H1 (cell line): ENCODE data around the gene ZNF738. TPM values are rescaled to one million over a fixed set of nuclear protein-coding genes. Genes with fewer than 3 reads are reported as not detected.

Experiments
- CTCF ChIA-PET: fragments of 300-600 bp; sonication (Branson Sonifier 250); formaldehyde crosslinking; loops from one replicate; lab custom pipeline; 2021; ENCODE audit not compliant: partially characterized antibody; lab: Charles Lee
- POLR2A ChIA-PET: fragments of 300-600 bp; sonication (Branson Sonifier 250); formaldehyde crosslinking; loops from one replicate; lab custom pipeline; 2021; ENCODE audit warnings: inconsistent platforms; ENCODE audit not compliant: partially characterized antibody; lab: Charles Lee
- DNase-seq, 2 experiments: peaks; one replicate each; pipeline versions ENCODE4 v3.0.0 to v3.0.0-alpha.2; 2010 to 2022; ENCODE audit warnings: low spot score in 2 of 2, low read depth in 1 of 2, mixed read lengths in 1 of 2
- FAIRE-seq: peaks from 2 replicates; lab custom pipeline; 2011; peaks lifted over from hg19 to GRCh38; lab: Jason Lieb, UNC
- H2AFZ ChIP-seq: 2 replicates; pipeline ENCODE4 v1.8.1; 2012; ENCODE audit warnings: low read length, inconsistent platforms
- H2AK5ac ChIP-seq: 2 replicates; pipeline ENCODE4 v1.6.1; 2013; ENCODE audit warnings: low read depth, low read length
- H2BK120ac ChIP-seq: replicated peaks from 2 replicates; pipeline ENCODE3; 2013; ENCODE audit warnings: low read depth, low read length, inconsistent platforms
- H2BK12ac ChIP-seq: 2 replicates; pipeline ENCODE4 v1.6.1; 2013; ENCODE audit warnings: low read depth, low read length
- H2BK15ac ChIP-seq: 2 replicates; pipeline ENCODE4 v1.6.1; 2013; ENCODE audit warnings: low read length
- H2BK20ac ChIP-seq: 2 replicates; pipeline ENCODE4 v1.6.1; 2013; ENCODE audit warnings: low read length
- H2BK5ac ChIP-seq: 2 replicates; pipeline ENCODE4 v1.6.1; 2013; ENCODE audit warnings: low read depth, low read length
- H3K14ac ChIP-seq: 2 replicates; pipeline ENCODE4 v1.6.1; 2013; ENCODE audit warnings: inconsistent platforms; ENCODE audit not compliant: insufficient read length
- H3K18ac ChIP-seq: 2 replicates; pipeline ENCODE4 v1.6.1; 2013; ENCODE audit warnings: low read length; ENCODE audit errors: extremely low read depth
- H3K23ac ChIP-seq: 2 replicates; pipeline ENCODE4 v1.6.1; 2013; ENCODE audit warnings: inconsistent platforms; ENCODE audit not compliant: insufficient read length
- H3K23me2 ChIP-seq: 2 replicates; pipeline ENCODE4 v1.6.1; 2013; ENCODE audit warnings: low read depth, low read length
- H3K27ac ChIP-seq: 2 replicates; pipeline ENCODE4 v1.6.1; 2011; ENCODE audit warnings: low read depth, low read length, inconsistent platforms
- H3K27me3 ChIP-seq, 4 experiments: replicated peaks in 1 of 4; 1 replicate in 1 of 4; 2 replicates in 3 of 4; pipeline versions ENCODE4 v1.6.1 to v1.8.1; 2011 to 2013; ENCODE audit warnings: low read length in 3 of 4, mild to moderate bottlenecking in 3 of 4, inconsistent platforms in 2 of 4, mixed read lengths in 2 of 4, moderate library complexity in 1 of 4; ENCODE audit not compliant: control insufficient read depth in 3 of 4, insufficient read depth in 3 of 4; ENCODE audit errors: extremely low read depth in 1 of 4
- H3K36me3 ChIP-seq, 4 experiments: 2 replicates each; pipeline versions ENCODE4 v1.6.1 to v1.8.1; 2011 to 2013; ENCODE audit warnings: mild to moderate bottlenecking in 4 of 4, low read length in 3 of 4, moderate library complexity in 2 of 4, control low read depth in 1 of 4, inconsistent platforms in 1 of 4; ENCODE audit not compliant: insufficient read depth in 4 of 4, control insufficient read depth in 2 of 4
- H3K4ac ChIP-seq: replicated peaks from 2 replicates; pipeline ENCODE3; 2013; ENCODE audit warnings: low read length, low read depth, mixed read lengths, inconsistent platforms; ENCODE audit not compliant: insufficient read length
- H3K4me1 ChIP-seq, 4 experiments: replicated peaks in 1 of 4; 1 replicate in 1 of 4; 2 replicates in 3 of 4; pipeline versions ENCODE4 v1.6.1 to v1.8.1; 2011 to 2013; ENCODE audit warnings: low read length in 3 of 4, inconsistent platforms in 2 of 4, mixed read lengths in 1 of 4; ENCODE audit not compliant: insufficient read depth in 4 of 4, control insufficient read depth in 3 of 4
- H3K4me2 ChIP-seq, 2 experiments: 2 replicates each; pipeline versions ENCODE4 v1.6.1 to v1.8.1; 2011 to 2013; ENCODE audit warnings: low read depth in 2 of 2, low read length in 2 of 2, control low read depth in 1 of 2, inconsistent platforms in 1 of 2, mild to moderate bottlenecking in 1 of 2; ENCODE audit not compliant: insufficient read depth in 1 of 2
- H3K4me3 ChIP-seq, 4 experiments: fragments of 200-600, 300-600 bp in 1 of 4; sonication (generic), shearing (Covaris generic), sonication (Bioruptor Twin) in 1 of 4; 2 replicates each; pipeline versions ENCODE4 v1.5.1 to v1.8.1; 2011 to 2016; ENCODE audit warnings: low read length in 4 of 4, low read depth in 3 of 4, control low read depth in 2 of 4, inconsistent platforms in 2 of 4, mild to moderate bottlenecking in 2 of 4, mixed read lengths in 1 of 4, moderate library complexity in 1 of 4; ENCODE audit not compliant: insufficient read depth in 2 of 4; ENCODE audit errors: extremely low read depth in 1 of 4
- H3K56ac ChIP-seq: replicated peaks from 2 replicates; pipeline ENCODE3; 2013; ENCODE audit warnings: low read depth, mild to moderate bottlenecking, mixed read lengths, low read length, inconsistent platforms; ENCODE audit not compliant: insufficient read length
- H3K79me1 ChIP-seq: 2 replicates; pipeline ENCODE4 v1.6.1; 2013; ENCODE audit warnings: low read depth, low read length, control low read depth
- H3K79me2 ChIP-seq, 2 experiments: 2 replicates each; pipeline versions ENCODE4 v1.6.1 to v1.8.1; 2012 to 2013; ENCODE audit warnings: low read length in 2 of 2, mild to moderate bottlenecking in 2 of 2, inconsistent platforms in 1 of 2; ENCODE audit not compliant: insufficient read depth in 2 of 2, control insufficient read depth in 1 of 2
- H3K9ac ChIP-seq, 4 experiments: replicated peaks in 1 of 4; 1 replicate in 1 of 4; 2 replicates in 3 of 4; pipeline versions ENCODE4 v1.6.1 to v1.8.1; 2011 to 2013; ENCODE audit warnings: low read depth in 3 of 4, low read length in 3 of 4, control low read depth in 2 of 4, mild to moderate bottlenecking in 2 of 4, moderate library complexity in 2 of 4, inconsistent platforms in 1 of 4; ENCODE audit errors: extremely low read depth in 1 of 4
- H3K9me3 ChIP-seq, 2 experiments: 2 replicates each; pipeline versions ENCODE4 v1.6.1 to v1.8.1; 2012 to 2013; ENCODE audit warnings: mild to moderate bottlenecking in 2 of 2, moderate library complexity in 2 of 2, control low read depth in 1 of 2, inconsistent platforms in 1 of 2, low read depth in 1 of 2, low read length in 1 of 2, mixed read lengths in 1 of 2; ENCODE audit not compliant: insufficient read depth in 2 of 2
- H4K20me1 ChIP-seq, 2 experiments: replicated peaks in 1 of 2; 2 replicates each; pipeline versions ENCODE3 to v1.8.1; 2011 to 2013; ENCODE audit warnings: inconsistent platforms in 2 of 2, low read length in 2 of 2, mild to moderate bottlenecking in 1 of 2; ENCODE audit not compliant: insufficient read depth in 2 of 2, control insufficient read depth in 1 of 2
- H4K5ac ChIP-seq: 2 replicates; pipeline ENCODE4 v1.6.1; 2013; ENCODE audit warnings: low read length, low read depth, mixed read lengths, inconsistent platforms; ENCODE audit not compliant: insufficient read length
- H4K8ac ChIP-seq: 2 replicates; pipeline ENCODE4 v1.8.0; 2013; ENCODE audit warnings: mild to moderate bottlenecking, moderate library complexity, low read length, inconsistent platforms; ENCODE audit not compliant: insufficient read depth; ENCODE audit errors: extremely low read depth
- H4K91ac ChIP-seq: replicated peaks from 2 replicates; pipeline ENCODE3; 2013; ENCODE audit warnings: low read length, mixed read lengths, inconsistent platforms; ENCODE audit not compliant: insufficient read length
- BCL11A ChIP-seq, 2 experiments: IDR thresholded peaks; one replicate each; pipeline ENCODE4 v1.6.1; 2011; ENCODE audit warnings: low read depth in 2 of 2, low read length in 2 of 2, mild to moderate bottlenecking in 2 of 2
- JUN ChIP-seq: IDR thresholded peaks from 2 replicates; pipeline ENCODE4 v1.6.1; 2011; ENCODE audit warnings: low read depth, mild to moderate bottlenecking, improper control_type of control experiment, low read length
- KDM4A ChIP-seq: IDR thresholded peaks from one replicate; pipeline ENCODE4 v1.7.1; 2012; ENCODE audit warnings: low read depth, mild to moderate bottlenecking, moderate library complexity, low read length, inconsistent platforms; ENCODE audit not compliant: severe bottlenecking
- TBP ChIP-seq: IDR thresholded peaks from 2 replicates; pipeline ENCODE4 v1.6.1; 2011; ENCODE audit warnings: low read depth, low read length, improper control_type of control experiment
- WGBS, 2 experiments: shearing (Covaris generic) in 1 of 2; methylation state at CpG; one replicate each; pipeline versions ENCODE4 v1.1.6 to v1.1.7; 2013 to 2015; ENCODE audit warnings: low lambda C conversion rate in 2 of 2, mixed read lengths in 2 of 2, inconsistent platforms in 1 of 2, low coverage in 1 of 2, missing lambda C conversion rate in 1 of 2; ENCODE audit not compliant: insufficient replicate concordance in 2 of 2, insufficient coverage in 1 of 2, insufficient read length in 1 of 2; ENCODE audit errors: extremely low coverage in 1 of 2, missing lambda C conversion rate in 1 of 2; 5-methylcytosine and 5-hydroxymethylcytosine counted together
- polyA plus RNA-seq, 7 experiments: library from polyadenylated mRNA; depleted of rRNA in 3 of 7; stranded (reverse) in 5 of 7; unstranded in 2 of 7; fragments of >200 nt in 5 of 7; fragments of 200-250 nt in 2 of 7; gene quantifications; 1 replicate in 5 of 7; 2 replicates in 1 of 7; 4 replicates in 1 of 7; pipeline versions ENCODE4 v1.2.1 to v1.2.3, GENCODE V29; 2011 to 2013; ENCODE audit warnings: missing spikeins in 2 of 7, mixed read lengths in 2 of 7
- total RNA-seq: library from RNA; stranded (reverse); fragmentation: NEBNext Ultra II Directional; extraction: Animal tissue kit (Norgen Biotek cat#: 25700); gene quantifications from 2 replicates; pipeline ENCODE4 v1.2.1, GENCODE V29; 2021

The ZNF738 gene
- total and polyA plus RNA-seq, 2 of the 8 experiments (the other 6 are each of a cell fraction or from before 2014, with no cell fraction given): 78.1 to 148 TPM

- Histone ChIP-seq H4K20me1 (no peaks in the 10 kb centered on the region), H3K9me3 (peaks cover 5 to 6% of the 10 kb centered on the region in 2 experiments; a peak in 3 of 4 replicates), H3K56ac (no peak overlapping the region), H3K23ac (no peak overlapping the region), H2AFZ (no peak overlapping the region), H3K79me2 (no peaks in the 10 kb centered on the region), H3K4me2 (no peak overlapping the region), H3K9ac (no peak overlapping the region), H2BK15ac (no peak overlapping the region), H3K18ac (no peak overlapping the region), H3K27ac (no peak overlapping the region), H4K5ac (no peak overlapping the region), H3K4me3 (no peak overlapping the region), H2BK20ac (no peak overlapping the region), H3K4ac (no peak overlapping the region), H3K27me3 (no peaks in the 10 kb centered on the region), H3K36me3 (no peaks in the 10 kb centered on the region), H4K8ac (no peak overlapping the region), H2BK12ac (no peak overlapping the region), H2BK120ac (no peak overlapping the region), H3K14ac (no peak overlapping the region), H2AK5ac (no peak overlapping the region), H3K79me1 (no peaks in the 10 kb centered on the region), H3K23me2 (no peaks in the 10 kb centered on the region), H3K4me1 (no peaks in the 10 kb centered on the region), H4K91ac (no peak overlapping the region), H2BK5ac (no peak overlapping the region)
- FAIRE-seq (no peak), DNase-seq (no peak)
- CTCF ChIA-PET: interaction anchor here (1.0 kb wide), 1 partner anchor 130 kb away, joined by 3 read pairs; no protein-coding TSS in a partner anchor
- POLR2A ChIA-PET: interaction anchor here (1.2 to 1.5 kb wide), 2 partner anchors 23 to 44 kb away, joined by 3 to 4 read pairs; partner anchors contain the start of gene ZNF493
- 56% methylated on average over 2 of the region's 2 CpGs; no CpG with 5 or more reads in 1 of the 2 experiments for WGBS, 2 experiments
- TF ChIP-seq JUN (no peak), KDM4A (no peak), BCL11A (IDR thresholded peaks at IDR 0.05; ENCODE audit: low read depth in 2 of 2, low read length in 2 of 2) (no peak), TBP (no peak)
Observed at GRCh38 chr19:21352830-21353229, 6.0 kb upstream of the ZNF738 start.
